Measurements from ENCODE around the gene CACNG4. TPM values are rescaled to one million over a fixed set of nuclear protein-coding genes. Genes with fewer than 3 reads are reported as not detected.

The CACNG4 gene
- polyA plus RNA-seq, 1 experiment = 0.06 TPM

- Histone ChIP-seq H3K27me3 (ENCODE audit: control insufficient read depth, insufficient read depth, low read length) (peaks cover 39% of the 10 kb centered on the region), H3K4me3 (ENCODE audit: low read depth, low read length) (no peak overlapping the region), H3K36me3 (ENCODE audit: control insufficient read depth, insufficient read depth, low read length) (no peaks in the 10 kb centered on the region)
- no peak for TF ChIP-seq CTCF (IDR thresholded peaks at IDR 0.05; ENCODE audit: insufficient read depth, low read depth, low read length)
- POLR2A ChIA-PET = no interaction called here
- DNase-seq (ENCODE audit: low read depth) = no peak
- CTCF ChIA-PET = no interaction called here
These were observed 20.2 kb downstream of the CACNG4 start for GRCh38 chr17:66984730-66985129.

- Histone ChIP-seq H3K36me3 (ENCODE audit: control insufficient read depth, insufficient read depth, low read length) (no peaks in the 10 kb centered on the region), H3K27me3 (ENCODE audit: control insufficient read depth, insufficient read depth, low read length) (peaks cover 41% of the 10 kb centered on the region), H3K4me3 (ENCODE audit: low read depth, low read length) (no peak overlapping the region)
- no peak for TF ChIP-seq CTCF (IDR thresholded peaks at IDR 0.05; ENCODE audit: insufficient read depth, low read depth, low read length)
- no peak for DNase-seq (ENCODE audit: low read depth)
- CTCF ChIA-PET = interaction anchor here (1.2 kb wide), 1 partner anchor 10 kb away, joined by 4 read pairs; no protein-coding TSS in a partner anchor
- POLR2A ChIA-PET = no interaction called here
These were observed 21.1 kb downstream of the CACNG4 start for GRCh38 chr17:66985338-66986237.

GRCh38 chr17:66986659-66987058, 22.2 kb downstream of the CACNG4 start:
- H3K4me3 ChIP-seq (ENCODE audit: low read depth, low read length) = no peak overlapping the region
- ChIA-PET CTCF (interaction anchor here (1.2 kb wide), 1 partner anchor 9 kb away, joined by 4 read pairs; no protein-coding TSS in a partner anchor), POLR2A (no interaction called here)
- H3K36me3 ChIP-seq (ENCODE audit: control insufficient read depth, insufficient read depth, low read length) = no peaks in the 10 kb centered on the region
- DNase-seq (ENCODE audit: low read depth) = no peak
- no peak for TF ChIP-seq CTCF (IDR thresholded peaks at IDR 0.05; ENCODE audit: insufficient read depth, low read depth, low read length)
- peaks cover 48% of the 10 kb centered on the region for H3K27me3 ChIP-seq (ENCODE audit: control insufficient read depth, insufficient read depth, low read length)

GRCh38 chr17:66987059-66987616, 22.6 kb downstream of the CACNG4 start:
- CTCF ChIA-PET = no interaction called here
- Histone ChIP-seq H3K36me3 (ENCODE audit: control insufficient read depth, insufficient read depth, low read length) (no peaks in the 10 kb centered on the region), H3K27me3 (ENCODE audit: control insufficient read depth, insufficient read depth, low read length) (peaks cover 49% of the 10 kb centered on the region), H3K4me3 (ENCODE audit: low read depth, low read length) (no peak overlapping the region)
- POLR2A ChIA-PET = no interaction called here
- TF ChIP-seq CTCF (IDR thresholded peaks at IDR 0.05; ENCODE audit: insufficient read depth, low read depth, low read length) = no peak
- no peak for DNase-seq (ENCODE audit: low read depth)

GRCh38 chr17:66988069-66988798, 23.7 kb downstream of the CACNG4 start:
- H3K27me3 ChIP-seq (ENCODE audit: control insufficient read depth, insufficient read depth, low read length) = peaks cover 52% of the 10 kb centered on the region
- no peak overlapping the region for H3K4me3 ChIP-seq (ENCODE audit: low read depth, low read length)
- ChIA-PET POLR2A (no interaction called here), CTCF (interaction anchor here (1.3 to 1.4 kb wide), 2 partner anchors 10 to 260 kb away, joined by 3 read pairs; no protein-coding TSS in a partner anchor)
- no peak for TF ChIP-seq CTCF (IDR thresholded peaks at IDR 0.05; ENCODE audit: insufficient read depth, low read depth, low read length)
- no peak for DNase-seq (ENCODE audit: low read depth)
- H3K36me3 ChIP-seq (ENCODE audit: control insufficient read depth, insufficient read depth, low read length) = no peaks in the 10 kb centered on the region
